ENCODE results near the gene CATSPER4. TPM values are rescaled to one million over a fixed set of nuclear protein-coding genes. Genes with fewer than 3 reads are reported as not detected.

The CATSPER4 gene
- total and polyA plus RNA-seq, 2 of the 13 experiments (the other 11 are each of a cell fraction or from before 2014, with no cell fraction given): not detected

- TF ChIP-seq IRF2 (CRISPR knock-in tag; IDR thresholded peaks at IDR 0.05): no peak
- TF ChIP-seq, protein P1, sequence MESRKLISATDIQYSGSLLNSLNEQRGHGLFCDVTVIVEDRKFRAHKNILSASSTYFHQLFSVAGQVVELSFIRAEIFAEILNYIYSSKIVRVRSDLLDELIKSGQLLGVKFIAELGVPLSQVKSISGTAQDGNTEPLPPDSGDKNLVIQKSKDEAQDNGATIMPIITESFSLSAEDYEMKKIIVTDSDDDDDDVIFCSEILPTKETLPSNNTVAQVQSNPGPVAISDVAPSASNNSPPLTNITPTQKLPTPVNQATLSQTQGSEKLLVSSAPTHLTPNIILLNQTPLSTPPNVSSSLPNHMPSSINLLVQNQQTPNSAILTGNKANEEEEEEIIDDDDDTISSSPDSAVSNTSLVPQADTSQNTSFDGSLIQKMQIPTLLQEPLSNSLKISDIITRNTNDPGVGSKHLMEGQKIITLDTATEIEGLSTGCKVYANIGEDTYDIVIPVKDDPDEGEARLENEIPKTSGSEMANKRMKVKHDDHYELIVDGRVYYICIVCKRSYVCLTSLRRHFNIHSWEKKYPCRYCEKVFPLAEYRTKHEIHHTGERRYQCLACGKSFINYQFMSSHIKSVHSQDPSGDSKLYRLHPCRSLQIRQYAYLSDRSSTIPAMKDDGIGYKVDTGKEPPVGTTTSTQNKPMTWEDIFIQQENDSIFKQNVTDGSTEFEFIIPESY (CRISPR knock-in tag; IDR thresholded peaks at IDR 0.05): peak; percentile 55; the same call in 1 of the 2 replicates
- in situ Hi-C loops (cut with HindIII; ENCODE audit: extremely low pct_ligation_motif_present, low pct_unique_long_range_greater_than_20kb) (no loop called here), intact Hi-C loops (cut with micrococcal nuclease; ENCODE audit: unreplicated experiment) (no loop called here)
- H3K4me1 ChIP-seq (ENCODE audit: insufficient read depth, low read length): 0 out of 2 replicates have a peak, but pooled peaks cover 13% of the 10 kb centered on the region
- H3K4me3 ChIP-seq (replicated peaks in 1 of 3; ENCODE audit: insufficient read depth in 1 of 3, low read depth in 2 of 3, low read length in 3 of 3): no peak overlapping the region
- POLR2A ChIA-PET: no interaction called here
- CTCF ChIA-PET (ENCODE audit: low intra/inter-chr PET ratio, low total read pairs): no interaction called here
- H4K20me1 ChIP-seq (ENCODE audit: insufficient read depth, low read length): no peaks in the 10 kb centered on the region
- H3K9me3 ChIP-seq (ENCODE audit: low read length): no peaks in the 10 kb centered on the region
- no TSS peak for BruUV-seq (replicated peaks)
- no peak for DNase-seq (ENCODE audit: low spot score)
- H3K27me3 ChIP-seq (ENCODE audit: control insufficient read depth in 1 of 2, insufficient read depth in 2 of 2, low read length in 2 of 2): no peaks in the 10 kb centered on the region; a peak in 2 of 5 replicates
- no peak overlapping the region for H3K27ac ChIP-seq (ENCODE audit: extremely low read length, insufficient read depth, low read length)
- H3K4me2 ChIP-seq (ENCODE audit: low read depth, low read length): no peak overlapping the region
- H3K79me2 ChIP-seq (ENCODE audit: insufficient read depth, low read length): no peaks in the 10 kb centered on the region
- H2AFZ ChIP-seq (ENCODE audit: low read length): no peak overlapping the region
- ATAC-seq: no peak
- WGBS (ENCODE audit: low lambda C conversion rate): 75% methylated on average over 8 of the region's 8 CpGs
- no peaks in the 10 kb centered on the region for H3K36me3 ChIP-seq (replicated peaks in 1 of 2; ENCODE audit: control insufficient read depth in 1 of 2, insufficient read depth in 2 of 2, low read length in 2 of 2)
- no peak overlapping the region for H3K9ac ChIP-seq (ENCODE audit: insufficient read depth, low read depth, low read length)
- no peak for FAIRE-seq
Observed at GRCh38 chr1:26142159-26142558, 48.2 kb upstream of the CATSPER4 start.

DNA sequence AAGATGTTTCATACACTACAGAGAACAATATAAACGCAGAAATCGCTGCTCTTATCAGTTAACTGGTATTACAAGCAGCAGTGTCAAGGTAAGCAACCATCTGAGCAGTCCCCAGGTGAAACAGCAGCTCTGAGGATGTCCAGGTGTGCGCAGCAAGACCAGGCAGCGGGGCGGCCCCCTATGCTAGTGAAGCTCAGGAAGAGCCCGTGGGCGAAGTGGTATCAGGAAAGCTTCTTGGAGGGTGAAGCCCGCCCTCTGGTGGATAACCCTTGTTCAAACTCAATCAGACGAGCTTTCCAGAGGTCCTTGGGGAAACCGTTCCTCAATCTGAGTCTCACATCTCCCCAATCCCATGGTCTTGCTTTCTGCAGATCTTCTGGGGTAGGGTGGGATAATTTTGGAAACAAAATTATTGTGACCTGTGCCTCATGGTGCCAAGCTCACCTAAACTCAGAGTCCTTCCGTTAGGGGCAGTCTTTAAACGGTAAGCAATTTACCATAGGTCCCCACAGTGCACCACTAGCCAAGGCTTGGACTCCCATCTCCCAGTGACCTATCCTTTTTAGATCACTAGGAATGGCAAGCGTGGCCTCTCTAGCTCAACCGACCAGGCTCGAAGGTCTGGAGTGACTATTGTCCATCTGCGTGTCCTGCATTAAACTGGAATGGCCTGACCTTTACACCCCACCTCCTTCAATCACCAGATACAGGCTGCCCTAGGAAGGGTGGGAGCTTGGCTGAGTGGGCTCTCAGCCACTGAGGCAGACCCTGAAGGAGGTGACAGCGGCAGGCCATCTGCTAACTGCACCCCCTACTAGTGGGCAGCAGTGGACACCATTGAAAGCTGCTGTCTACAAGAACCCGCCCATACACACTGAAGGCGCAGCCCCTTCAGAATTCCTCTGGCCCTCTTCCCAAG, 45.1 kb upstream of the CATSPER4 start:
- Histone ChIP-seq H3K27me3 (ENCODE audit: control insufficient read depth in 1 of 2, insufficient read depth in 2 of 2, low read length in 2 of 2) (peaks cover 0 to 7% of the 10 kb centered on the region in 2 experiments; a peak in 4 of 5 replicates), H3K4me3 (replicated peaks in 1 of 3; ENCODE audit: insufficient read depth in 1 of 3, low read depth in 2 of 3, low read length in 3 of 3) (no peak overlapping the region), H3K4me2 (ENCODE audit: low read depth, low read length) (no peak overlapping the region), H3K4me1 (ENCODE audit: insufficient read depth, low read length) (peaks cover 9% of the 10 kb centered on the region; the same call in 1 of the 2 replicates), H3K27ac (ENCODE audit: extremely low read length, insufficient read depth, low read length) (no peak overlapping the region), H3K79me2 (ENCODE audit: insufficient read depth, low read length) (no peaks in the 10 kb centered on the region), H3K9ac (ENCODE audit: insufficient read depth, low read depth, low read length) (no peak overlapping the region), H3K36me3 (replicated peaks in 1 of 2; ENCODE audit: control insufficient read depth in 1 of 2, insufficient read depth in 2 of 2, low read length in 2 of 2) (no peaks in the 10 kb centered on the region), H2AFZ (ENCODE audit: low read length) (no peak overlapping the region), H4K20me1 (ENCODE audit: insufficient read depth, low read length) (no peaks in the 10 kb centered on the region), H3K9me3 (ENCODE audit: low read length) (no peaks in the 10 kb centered on the region)
- in situ Hi-C loops (cut with HindIII; ENCODE audit: extremely low pct_ligation_motif_present, low pct_unique_long_range_greater_than_20kb): no loop called here
- ATAC-seq: peak; percentile 94
- ChIA-PET POLR2A (interaction anchor here (0.7 to 1.2 kb wide), 5 partner anchors 33 to 110 kb away, joined by 3 to 7 read pairs (median 3); partner anchors contain the start of genes CEP85 and PDIK1L), CTCF (ENCODE audit: low intra/inter-chr PET ratio, low total read pairs) (interaction anchor here (2.1 to 4.3 kb wide), 2 partner anchors 40 to 109 kb away, joined by 11 to 66 read pairs; no protein-coding TSS in a partner anchor)
- peak; percentile 85 for FAIRE-seq
- intact Hi-C loops (cut with micrococcal nuclease; ENCODE audit: unreplicated experiment): loop anchor here (1.0 kb wide), 2 partner anchors 40 to 110 kb away; no protein-coding TSS in a partner anchor
- BruUV-seq (replicated peaks): no TSS peak
- WGBS (ENCODE audit: low lambda C conversion rate): 2% methylated on average over 12 of the region's 19 CpGs
- DNase-seq (ENCODE audit: low spot score): peak; percentile 80
- peak; percentile 52 for TF ChIP-seq XRCC5 (optimal IDR thresholded peaks at IDR 0.05; ENCODE audit: low read length)
- no peak for TF ChIP-seq ZNF530 (CRISPR knock-in tag; IDR thresholded peaks at IDR 0.05; ENCODE audit: low read depth)
- no peak for TF ChIP-seq NR1H2 (CRISPR knock-in tag; IDR thresholded peaks at IDR 0.05; ENCODE audit: borderline replicate concordance, low read depth)
- peak; percentile 90 for TF ChIP-seq SMC3 (IDR thresholded peaks at IDR 0.05; ENCODE audit: low read length)
- peak; percentile 81 for TF ChIP-seq STAG1 (CRISPR knock-in tag; IDR thresholded peaks at IDR 0.05)
- TF ChIP-seq RXRB (CRISPR knock-in tag; IDR thresholded peaks at IDR 0.05; ENCODE audit: borderline replicate concordance): 0 out of 2 replicates have a peak, but pooled peaks have one; percentile 16
- TF ChIP-seq ZNF710 (CRISPR knock-in tag; IDR thresholded peaks at IDR 0.05; ENCODE audit: borderline replicate concordance): no peak
- TF ChIP-seq ZSCAN5A (CRISPR knock-in tag; IDR thresholded peaks at IDR 0.05; ENCODE audit: borderline replicate concordance): no peak
